H1 (cell line): ENCODE data around the gene RAB40A. TPM values are rescaled to one million over a fixed set of nuclear protein-coding genes. Genes with fewer than 3 reads are reported as not detected.

ENCODE experiments used
- CTCF ChIA-PET: fragments of 300-600 bp; sonication (Branson Sonifier 250); formaldehyde crosslinking; loops from one replicate; lab custom pipeline; 2021; ENCODE audit not compliant: partially characterized antibody; lab: Charles Lee
- POLR2A ChIA-PET: fragments of 300-600 bp; sonication (Branson Sonifier 250); formaldehyde crosslinking; loops from one replicate; lab custom pipeline; 2021; ENCODE audit warnings: inconsistent platforms; ENCODE audit not compliant: partially characterized antibody; lab: Charles Lee
- DNase-seq, 2 experiments: peaks; one replicate each; pipeline versions ENCODE4 v3.0.0 to v3.0.0-alpha.2; 2010 to 2022; ENCODE audit warnings: low spot score in 2 of 2, low read depth in 1 of 2, mixed read lengths in 1 of 2
- FAIRE-seq: peaks from 2 replicates; lab custom pipeline; 2011; peaks lifted over from hg19 to GRCh38; lab: Jason Lieb, UNC
- H2AFZ ChIP-seq: 2 replicates; pipeline ENCODE4 v1.8.1; 2012; ENCODE audit warnings: low read length, inconsistent platforms
- H2AK5ac ChIP-seq: 2 replicates; pipeline ENCODE4 v1.6.1; 2013; ENCODE audit warnings: low read depth, low read length
- H2BK120ac ChIP-seq: replicated peaks from 2 replicates; pipeline ENCODE3; 2013; ENCODE audit warnings: low read depth, low read length, inconsistent platforms
- H2BK12ac ChIP-seq: 2 replicates; pipeline ENCODE4 v1.6.1; 2013; ENCODE audit warnings: low read depth, low read length
- H2BK15ac ChIP-seq: 2 replicates; pipeline ENCODE4 v1.6.1; 2013; ENCODE audit warnings: low read length
- H2BK20ac ChIP-seq: 2 replicates; pipeline ENCODE4 v1.6.1; 2013; ENCODE audit warnings: low read length
- H2BK5ac ChIP-seq: 2 replicates; pipeline ENCODE4 v1.6.1; 2013; ENCODE audit warnings: low read depth, low read length
- H3K14ac ChIP-seq: 2 replicates; pipeline ENCODE4 v1.6.1; 2013; ENCODE audit warnings: inconsistent platforms; ENCODE audit not compliant: insufficient read length
- H3K18ac ChIP-seq: 2 replicates; pipeline ENCODE4 v1.6.1; 2013; ENCODE audit warnings: low read length; ENCODE audit errors: extremely low read depth
- H3K23ac ChIP-seq: 2 replicates; pipeline ENCODE4 v1.6.1; 2013; ENCODE audit warnings: inconsistent platforms; ENCODE audit not compliant: insufficient read length
- H3K23me2 ChIP-seq: 2 replicates; pipeline ENCODE4 v1.6.1; 2013; ENCODE audit warnings: low read depth, low read length
- H3K27ac ChIP-seq: 2 replicates; pipeline ENCODE4 v1.6.1; 2011; ENCODE audit warnings: low read depth, low read length, inconsistent platforms
- H3K27me3 ChIP-seq, 4 experiments: replicated peaks in 1 of 4; 1 replicate in 1 of 4; 2 replicates in 3 of 4; pipeline versions ENCODE4 v1.6.1 to v1.8.1; 2011 to 2013; ENCODE audit warnings: low read length in 3 of 4, mild to moderate bottlenecking in 3 of 4, inconsistent platforms in 2 of 4, mixed read lengths in 2 of 4, moderate library complexity in 1 of 4; ENCODE audit not compliant: control insufficient read depth in 3 of 4, insufficient read depth in 3 of 4; ENCODE audit errors: extremely low read depth in 1 of 4
- H3K36me3 ChIP-seq, 4 experiments: 2 replicates each; pipeline versions ENCODE4 v1.6.1 to v1.8.1; 2011 to 2013; ENCODE audit warnings: mild to moderate bottlenecking in 4 of 4, low read length in 3 of 4, moderate library complexity in 2 of 4, control low read depth in 1 of 4, inconsistent platforms in 1 of 4; ENCODE audit not compliant: insufficient read depth in 4 of 4, control insufficient read depth in 2 of 4
- H3K4ac ChIP-seq: replicated peaks from 2 replicates; pipeline ENCODE3; 2013; ENCODE audit warnings: low read length, low read depth, mixed read lengths, inconsistent platforms; ENCODE audit not compliant: insufficient read length
- H3K4me1 ChIP-seq, 4 experiments: replicated peaks in 1 of 4; 1 replicate in 1 of 4; 2 replicates in 3 of 4; pipeline versions ENCODE4 v1.6.1 to v1.8.1; 2011 to 2013; ENCODE audit warnings: low read length in 3 of 4, inconsistent platforms in 2 of 4, mixed read lengths in 1 of 4; ENCODE audit not compliant: insufficient read depth in 4 of 4, control insufficient read depth in 3 of 4
- H3K4me2 ChIP-seq, 2 experiments: 2 replicates each; pipeline versions ENCODE4 v1.6.1 to v1.8.1; 2011 to 2013; ENCODE audit warnings: low read depth in 2 of 2, low read length in 2 of 2, control low read depth in 1 of 2, inconsistent platforms in 1 of 2, mild to moderate bottlenecking in 1 of 2; ENCODE audit not compliant: insufficient read depth in 1 of 2
- H3K4me3 ChIP-seq, 4 experiments: fragments of 200-600, 300-600 bp in 1 of 4; sonication (generic), shearing (Covaris generic), sonication (Bioruptor Twin) in 1 of 4; 2 replicates each; pipeline versions ENCODE4 v1.5.1 to v1.8.1; 2011 to 2016; ENCODE audit warnings: low read length in 4 of 4, low read depth in 3 of 4, control low read depth in 2 of 4, inconsistent platforms in 2 of 4, mild to moderate bottlenecking in 2 of 4, mixed read lengths in 1 of 4, moderate library complexity in 1 of 4; ENCODE audit not compliant: insufficient read depth in 2 of 4; ENCODE audit errors: extremely low read depth in 1 of 4
- H3K56ac ChIP-seq: replicated peaks from 2 replicates; pipeline ENCODE3; 2013; ENCODE audit warnings: low read depth, mild to moderate bottlenecking, mixed read lengths, low read length, inconsistent platforms; ENCODE audit not compliant: insufficient read length
- H3K79me1 ChIP-seq: 2 replicates; pipeline ENCODE4 v1.6.1; 2013; ENCODE audit warnings: low read depth, low read length, control low read depth
- H3K79me2 ChIP-seq, 2 experiments: 2 replicates each; pipeline versions ENCODE4 v1.6.1 to v1.8.1; 2012 to 2013; ENCODE audit warnings: low read length in 2 of 2, mild to moderate bottlenecking in 2 of 2, inconsistent platforms in 1 of 2; ENCODE audit not compliant: insufficient read depth in 2 of 2, control insufficient read depth in 1 of 2
- H3K9ac ChIP-seq, 4 experiments: replicated peaks in 1 of 4; 1 replicate in 1 of 4; 2 replicates in 3 of 4; pipeline versions ENCODE4 v1.6.1 to v1.8.1; 2011 to 2013; ENCODE audit warnings: low read depth in 3 of 4, low read length in 3 of 4, control low read depth in 2 of 4, mild to moderate bottlenecking in 2 of 4, moderate library complexity in 2 of 4, inconsistent platforms in 1 of 4; ENCODE audit errors: extremely low read depth in 1 of 4
- H3K9me3 ChIP-seq, 2 experiments: 2 replicates each; pipeline versions ENCODE4 v1.6.1 to v1.8.1; 2012 to 2013; ENCODE audit warnings: mild to moderate bottlenecking in 2 of 2, moderate library complexity in 2 of 2, control low read depth in 1 of 2, inconsistent platforms in 1 of 2, low read depth in 1 of 2, low read length in 1 of 2, mixed read lengths in 1 of 2; ENCODE audit not compliant: insufficient read depth in 2 of 2
- H4K20me1 ChIP-seq, 2 experiments: replicated peaks in 1 of 2; 2 replicates each; pipeline versions ENCODE3 to v1.8.1; 2011 to 2013; ENCODE audit warnings: inconsistent platforms in 2 of 2, low read length in 2 of 2, mild to moderate bottlenecking in 1 of 2; ENCODE audit not compliant: insufficient read depth in 2 of 2, control insufficient read depth in 1 of 2
- H4K5ac ChIP-seq: 2 replicates; pipeline ENCODE4 v1.6.1; 2013; ENCODE audit warnings: low read length, low read depth, mixed read lengths, inconsistent platforms; ENCODE audit not compliant: insufficient read length
- H4K8ac ChIP-seq: 2 replicates; pipeline ENCODE4 v1.8.0; 2013; ENCODE audit warnings: mild to moderate bottlenecking, moderate library complexity, low read length, inconsistent platforms; ENCODE audit not compliant: insufficient read depth; ENCODE audit errors: extremely low read depth
- H4K91ac ChIP-seq: replicated peaks from 2 replicates; pipeline ENCODE3; 2013; ENCODE audit warnings: low read length, mixed read lengths, inconsistent platforms; ENCODE audit not compliant: insufficient read length
- BCL11A ChIP-seq, 2 experiments: IDR thresholded peaks; one replicate each; pipeline ENCODE4 v1.6.1; 2011; ENCODE audit warnings: low read depth in 2 of 2, low read length in 2 of 2, mild to moderate bottlenecking in 2 of 2
- CEBPB ChIP-seq: IDR thresholded peaks from 2 replicates; pipeline ENCODE4 v1.6.1; 2012; ENCODE audit warnings: low read depth, low read length
- NRF1 ChIP-seq: IDR thresholded peaks from 2 replicates; pipeline ENCODE4 v1.6.1; 2011; ENCODE audit warnings: mild to moderate bottlenecking, low read depth, low read length, improper control_type of control experiment
- POLR2A ChIP-seq, 2 experiments: IDR thresholded peaks; 1 replicate in 1 of 2; 2 replicates in 1 of 2; pipeline ENCODE4 v1.6.1; 2011; ENCODE audit warnings: low read depth in 2 of 2, low read length in 2 of 2, mild to moderate bottlenecking in 2 of 2; ENCODE audit errors: control extremely low read depth in 1 of 2
- SRF ChIP-seq: IDR thresholded peaks from 2 replicates; pipeline ENCODE4 v1.6.1; 2011; ENCODE audit warnings: mild to moderate bottlenecking, low read depth, low read length, moderate library complexity
- WGBS, 2 experiments: shearing (Covaris generic) in 1 of 2; methylation state at CpG; one replicate each; pipeline versions ENCODE4 v1.1.6 to v1.1.7; 2013 to 2015; ENCODE audit warnings: low lambda C conversion rate in 2 of 2, mixed read lengths in 2 of 2, inconsistent platforms in 1 of 2, low coverage in 1 of 2, missing lambda C conversion rate in 1 of 2; ENCODE audit not compliant: insufficient replicate concordance in 2 of 2, insufficient coverage in 1 of 2, insufficient read length in 1 of 2; ENCODE audit errors: extremely low coverage in 1 of 2, missing lambda C conversion rate in 1 of 2; 5-methylcytosine and 5-hydroxymethylcytosine counted together
- polyA plus RNA-seq, 7 experiments: library from polyadenylated mRNA; depleted of rRNA in 3 of 7; stranded (reverse) in 5 of 7; unstranded in 2 of 7; fragments of >200 nt in 5 of 7; fragments of 200-250 nt in 2 of 7; gene quantifications; 1 replicate in 5 of 7; 2 replicates in 1 of 7; 4 replicates in 1 of 7; pipeline versions ENCODE4 v1.2.1 to v1.2.3, GENCODE V29; 2011 to 2013; ENCODE audit warnings: missing spikeins in 2 of 7, mixed read lengths in 2 of 7
- total RNA-seq: library from RNA; stranded (reverse); fragmentation: NEBNext Ultra II Directional; extraction: Animal tissue kit (Norgen Biotek cat#: 25700); gene quantifications from 2 replicates; pipeline ENCODE4 v1.2.1, GENCODE V29; 2021

Gene RAB40A
- total and polyA plus RNA-seq, 2 of the 8 experiments (the other 6 are each of a cell fraction or from before 2014, with no cell fraction given), result 0.09 to 0.21 TPM

GRCh38 chrX:103565752-103566151 lies 46.5 kb upstream of the RAB40A start:
- Histone ChIP-seq H2BK5ac (no peak overlapping the region), H2BK12ac (no peak overlapping the region), H2BK15ac (no peak overlapping the region), H2AK5ac (no peak overlapping the region), H3K9me3 (no peaks in the 10 kb centered on the region), H3K18ac (no peak overlapping the region), H3K14ac (no peak overlapping the region), H3K36me3 (no peaks in the 10 kb centered on the region), H3K23me2 (no peaks in the 10 kb centered on the region), H4K8ac (no peak overlapping the region), H4K91ac (no peak overlapping the region), H3K27ac (no peak overlapping the region), H3K4me1 (no peaks in the 10 kb centered on the region), H3K79me2 (no peaks in the 10 kb centered on the region), H3K4me3 (no peak overlapping the region), H4K5ac (no peak overlapping the region), H3K56ac (no peak overlapping the region), H2BK20ac (no peak overlapping the region), H3K9ac (no peak overlapping the region), H2BK120ac (no peak overlapping the region), H4K20me1 (no peaks in the 10 kb centered on the region), H3K79me1 (no peaks in the 10 kb centered on the region), H3K27me3 (no peaks in the 10 kb centered on the region), H3K4ac (no peak overlapping the region), H2AFZ (no peak overlapping the region), H3K23ac (no peak overlapping the region), H3K4me2 (no peak overlapping the region)
- DNase-seq (no peak), FAIRE-seq (no peak)
- 73% methylated on average over 1 of the region's 1 CpG; no CpG with 5 or more reads in 1 of the 2 experiments for WGBS, 2 experiments
- CTCF ChIA-PET, result interaction anchor here (0.8 kb wide), 1 partner anchor 106 kb away, joined by 3 read pairs; no protein-coding TSS in a partner anchor
- TF ChIP-seq BCL11A (IDR thresholded peaks at IDR 0.05; ENCODE audit: low read depth in 2 of 2, low read length in 2 of 2) (no peak), POLR2A (IDR thresholded peaks at IDR 0.05; ENCODE audit: control extremely low read depth in 1 of 2, low read depth in 2 of 2, low read length in 2 of 2) (no peak), SRF (no peak), NRF1 (no peak), CEBPB (no peak)
- POLR2A ChIA-PET, result no interaction called here
